Gastroesophageal sphincter (tissue), 4 donors: ENCODE measurements around the gene CCDC136. TPM values are rescaled to one million over a fixed set of nuclear protein-coding genes. Genes with fewer than 3 reads are reported as not detected.

Source experiments
- ATAC-seq: fragments of 150-250 bp; one replicate; pipeline ENCODE4 v1.9.1; 2016; ENCODE audit warnings: mild to moderate bottlenecking, moderate library complexity
- H3K27ac ChIP-seq, 4 donors: fragments of 200-600 bp; sonication (generic) in 3 of 4; 1 replicate in 3 of 4; 2 replicates in 1 of 4; pipeline ENCODE4 v1.5.1; 2016 to 2019
- H3K27me3 ChIP-seq: fragments of 200-600 bp; sonication (generic); one replicate; pipeline ENCODE4 v1.5.1; 2019
- H3K36me3 ChIP-seq, 2 donors: fragments of 200-600 bp; sonication (generic); one replicate each; pipeline ENCODE4 v1.5.1; 2019; ENCODE audit warnings: control low read depth in 1 of 2
- H3K4me1 ChIP-seq, 3 donors: fragments of 200-600 bp; sonication (generic); 1 replicate in 2 of 3; 2 replicates in 1 of 3; pipeline ENCODE4 v1.5.1; 2016 to 2019; ENCODE audit warnings: control low read depth in 2 of 3
- H3K4me3 ChIP-seq, 2 donors: fragments of 200-600 bp; sonication (generic); one replicate each; pipeline ENCODE4 v1.5.1; 2019; ENCODE audit warnings: mild to moderate bottlenecking in 1 of 2, moderate library complexity in 1 of 2
- H3K9me3 ChIP-seq, 3 donors: fragments of 200-600 bp; sonication (generic); one replicate each; pipeline ENCODE4 v1.5.1; 2017 to 2019; ENCODE audit warnings: control low read depth in 2 of 3
- CTCF ChIP-seq, 4 experiments: fragments of 200-600 bp in 2 of 4; fragments of 450-650 bp in 2 of 4; sonication (generic) in 1 of 4; IDR thresholded peaks; one replicate each; pipeline ENCODE4 v1.5.1; 2017 to 2019; ENCODE audit warnings: antibody characterized with exemption in 4 of 4, mild to moderate bottlenecking in 2 of 4, moderate library complexity in 2 of 4
- EP300 ChIP-seq: sonication (generic); formaldehyde crosslinking; IDR thresholded peaks from one replicate; pipeline ENCODE4 v1.6.1; 2017; ENCODE audit warnings: antibody characterized with exemption, mild to moderate bottlenecking
- POLR2A ChIP-seq, 2 donors: fragments of 450-650 bp; IDR thresholded peaks; one replicate each; pipeline ENCODE4 v1.6.1; 2017; ENCODE audit warnings: antibody characterized with exemption in 2 of 2, mild to moderate bottlenecking in 2 of 2, moderate library complexity in 1 of 2
- POLR2AphosphoS5 ChIP-seq: sonication (generic); formaldehyde crosslinking; IDR thresholded peaks from one replicate; pipeline ENCODE4 v1.6.1; 2017; ENCODE audit warnings: antibody characterized with exemption
- WGBS, 2 donors: methylation state at CpG; one replicate each; pipeline ENCODE4 v1.1.5; 2018; ENCODE audit warnings: low coverage in 1 of 2; 5-methylcytosine and 5-hydroxymethylcytosine counted together
- total RNA-seq, 4 donors: library from RNA; depleted of rRNA; stranded (reverse); fragments of >200 nt; gene quantifications; one replicate each; pipeline ENCODE4 v1.1.0, GENCODE V29; 2016

Gene CCDC136
- total RNA-seq, 4 donors from 2014 or later: 14.5 to 46.9 (median 21.5) TPM

DNA sequence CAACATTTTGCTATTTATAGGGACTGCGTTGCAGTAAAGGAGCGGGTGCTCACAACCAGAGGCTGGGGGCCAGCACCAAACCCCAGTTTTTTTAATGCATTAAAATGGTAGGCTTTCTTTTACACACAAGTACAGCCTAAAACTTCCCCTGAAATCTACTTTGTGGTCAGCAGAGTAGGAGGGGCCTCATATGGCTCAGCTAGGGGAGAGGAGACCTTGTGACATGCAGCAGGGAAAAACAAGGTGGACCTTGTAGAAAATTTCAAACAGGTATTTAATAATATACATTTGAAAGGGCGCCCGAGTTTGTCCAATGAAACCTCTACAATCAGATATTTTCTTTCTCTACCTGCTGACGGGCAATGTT, 1.4 kb downstream of the CCDC136 start:
- 91 to 96% methylated on average over 4 to 5 of the region's 5 CpGs for WGBS, 2 donors
- no peak for TF ChIP-seq EP300
- Histone ChIP-seq H3K27ac (no peak overlapping the region), H3K36me3 (peaks cover 0 to 8% of the 10 kb centered on the region in 2 donors), H3K9me3 (no peaks in the 10 kb centered on the region), H3K4me1 (peaks cover 0 to 37% (median 17%) of the 10 kb centered on the region in 3 donors), H3K4me3 (no peak overlapping the region), H3K27me3 (no peaks in the 10 kb centered on the region)
- ATAC-seq: no peak

GRCh38 chr7:128794020-128794419, 2.3 kb downstream of the CCDC136 start:
- Histone ChIP-seq H3K27ac (no peak overlapping the region), H3K4me3 (no peak overlapping the region), H3K36me3 (peaks cover 0 to 8% of the 10 kb centered on the region in 2 donors), H3K4me1 (peaks cover 0 to 37% (median 17%) of the 10 kb centered on the region in 3 donors), H3K9me3 (no peaks in the 10 kb centered on the region), H3K27me3 (no peaks in the 10 kb centered on the region)
- TF ChIP-seq CTCF (IDR thresholded peaks at IDR 0.05): no peak
- TF ChIP-seq POLR2A (IDR thresholded peaks at IDR 0.05): no peak
- TF ChIP-seq EP300: no peak
- TF ChIP-seq POLR2AphosphoS5: no peak
- no peak for ATAC-seq
- no CpG with 5 or more reads among the region's 3 CpGs for WGBS, 2 donors

- TF ChIP-seq CTCF (IDR thresholded peaks at IDR 0.05) (no peak), EP300 (no peak), POLR2A (IDR thresholded peaks at IDR 0.05) (no peak), POLR2AphosphoS5 (no peak)
- no peak overlapping the region for H3K27ac ChIP-seq
- H3K36me3 ChIP-seq: peaks cover 0 to 8% of the 10 kb centered on the region in 2 donors
- H3K4me1 ChIP-seq: peaks cover 0 to 37% (median 17%) of the 10 kb centered on the region in 3 donors
- H3K9me3 ChIP-seq: no peaks in the 10 kb centered on the region
- no peaks in the 10 kb centered on the region for H3K27me3 ChIP-seq
- WGBS, 2 donors: 86% methylated on average over 4 of the region's 8 CpGs; no CpG with 5 or more reads in 1 of the 2 donors
- H3K4me3 ChIP-seq: no peak overlapping the region
- ATAC-seq: no peak
Observed at GRCh38 chr7:128794436-128794835, 2.7 kb downstream of the CCDC136 start.

DNA sequence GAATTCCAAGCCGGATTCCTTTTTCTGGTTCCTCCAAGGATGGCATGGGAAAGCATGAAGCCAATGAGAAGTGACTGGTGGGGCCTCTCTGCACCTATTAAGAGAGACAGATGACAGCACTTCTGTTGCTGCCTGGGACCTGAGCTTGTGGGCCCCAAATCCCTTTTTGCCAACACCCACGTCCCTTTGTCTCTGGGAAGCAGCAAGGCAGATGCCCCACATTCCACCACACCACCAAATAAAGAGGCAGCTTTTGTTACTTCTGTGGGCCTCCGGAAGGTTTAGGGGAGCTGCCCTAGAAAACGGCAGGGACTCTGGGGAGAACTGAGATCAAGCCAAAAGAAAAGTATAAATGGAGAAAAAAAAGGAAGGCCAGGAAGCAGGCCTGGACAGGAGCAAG, 3.4 kb downstream of the CCDC136 start:
- ATAC-seq: no peak
- H3K4me1 ChIP-seq: peaks cover 0 to 35% (median 17%) of the 10 kb centered on the region in 3 donors
- H3K9me3 ChIP-seq: no peaks in the 10 kb centered on the region
- no peaks in the 10 kb centered on the region for H3K27me3 ChIP-seq
- no peak overlapping the region for H3K4me3 ChIP-seq
- no peak overlapping the region for H3K27ac ChIP-seq
- peaks cover 0 to 8% of the 10 kb centered on the region in 2 donors for H3K36me3 ChIP-seq
- TF ChIP-seq POLR2AphosphoS5: no peak
- no peak for TF ChIP-seq POLR2A (IDR thresholded peaks at IDR 0.05)
- no peak for TF ChIP-seq EP300
- no peak for TF ChIP-seq CTCF (IDR thresholded peaks at IDR 0.05)
- 95 to 100% methylated on average over 1 to 3 of the region's 4 CpGs for WGBS, 2 donors

GRCh38 chr7:128796327-128796726, 4.6 kb downstream of the CCDC136 start:
- H3K4me1 ChIP-seq: peaks cover 0 to 25% (median 14%) of the 10 kb centered on the region in 3 donors
- peaks cover 0 to 17% of the 10 kb centered on the region in 2 donors for H3K36me3 ChIP-seq
- H3K27me3 ChIP-seq: no peaks in the 10 kb centered on the region
- H3K9me3 ChIP-seq: no peaks in the 10 kb centered on the region
- TF ChIP-seq EP300 (no peak), POLR2A (IDR thresholded peaks at IDR 0.05) (no peak), CTCF (IDR thresholded peaks at IDR 0.05) (no peak), POLR2AphosphoS5 (no peak)
- WGBS, 2 donors: 31 to 54% methylated on average over 4 of the region's 5 CpGs
- ATAC-seq: no peak
- no peak overlapping the region for H3K27ac ChIP-seq
- no peak overlapping the region for H3K4me3 ChIP-seq
